ENCODE results near the gene C14orf132.

C14orf132 gene

GRCh38 chr14:96102081-96102856, 63.1 kb downstream of the C14orf132 start:
- no peak for DNase-seq

GRCh38 chr14:96103075-96103474, 63.9 kb downstream of the C14orf132 start:
- DNase-seq: no peak

- DNase-seq: no peak
These were observed 64.6 kb downstream of the C14orf132 start for GRCh38 chr14:96103560-96104460.

- DNase-seq: peak; percentile 55
These were observed 65.4 kb downstream of the C14orf132 start for GRCh38 chr14:96104469-96105057.

GRCh38 chr14:96105089-96105925, 66.1 kb downstream of the C14orf132 start:
- no peak for DNase-seq

- DNase-seq: no peak
These were observed 66.8 kb downstream of the C14orf132 start for GRCh38 chr14:96105926-96106441.

- DNase-seq: no peak
These were observed 67.7 kb downstream of the C14orf132 start for GRCh38 chr14:96106891-96107290.

- no peak for DNase-seq
These were observed 69.1 kb downstream of the C14orf132 start for GRCh38 chr14:96108061-96108795.

- DNase-seq: no peak
These were observed 69.7 kb downstream of the C14orf132 start for GRCh38 chr14:96108911-96109310.

GRCh38 chr14:96109596-96110355, 70.6 kb downstream of the C14orf132 start:
- no peak for DNase-seq

- no peak for DNase-seq
These were observed 72.9 kb downstream of the C14orf132 start for GRCh38 chr14:96112032-96112431.

GRCh38 chr14:96114002-96114401, 74.8 kb downstream of the C14orf132 start:
- no peak for DNase-seq

GRCh38 chr14:96117101-96117897, 78.1 kb downstream of the C14orf132 start:
- peak; percentile 48 for DNase-seq

- DNase-seq: no peak
These were observed 78.8 kb downstream of the C14orf132 start for GRCh38 chr14:96117960-96118359.

- no peak for DNase-seq
These were observed 79.2 kb downstream of the C14orf132 start for GRCh38 chr14:96118391-96118790.

- no peak for DNase-seq
These were observed 80.8 kb downstream of the C14orf132 start for GRCh38 chr14:96119947-96120346.

GRCh38 chr14:96120392-96120791, 81.2 kb downstream of the C14orf132 start:
- no peak for DNase-seq

GRCh38 chr14:96120941-96121340, 81.8 kb downstream of the C14orf132 start:
- DNase-seq: no peak

GRCh38 chr14:96121660-96122395, 82.7 kb downstream of the C14orf132 start:
- DNase-seq: no peak
